Caco-2 (cell line): Measurements from ENCODE around the gene EVA1C. TPM values are rescaled to one million over a fixed set of nuclear protein-coding genes. Genes with fewer than 3 reads are reported as not detected.

ENCODE experiments used
- BruUV-seq: library from RNA; stranded (reverse); fragments of 400-500 nt; replicated peaks from 2 replicates; lab custom pipeline; 2021; lab: Mats Ljungman, UMichigan
- CTCF ChIA-PET: fragments of 300-600 bp; sonication (Branson Sonifier 250); formaldehyde crosslinking; loops from one replicate; lab custom pipeline; 2022; ENCODE audit warnings: antibody characterized with exemption; lab: Charles Lee
- POLR2A ChIA-PET: fragments of 300-600 bp; sonication (Branson Sonifier 250); formaldehyde crosslinking; loops from one replicate; lab custom pipeline; 2022; ENCODE audit warnings: antibody characterized with exemption; lab: Charles Lee
- DNase-seq, 2 experiments: peaks; one replicate each; pipeline versions ENCODE4 v3.0.0 to v3.0.0-alpha.2; 2020 to 2022
- H3K27me3 ChIP-seq: replicated peaks from 2 replicates; pipeline ENCODE4 v1.6.0; 2011; ENCODE audit warnings: low read length; ENCODE audit not compliant: control insufficient read depth, insufficient read depth
- H3K36me3 ChIP-seq: 2 replicates; pipeline ENCODE4 v1.5.1; 2011; ENCODE audit warnings: low read length; ENCODE audit not compliant: control insufficient read depth, insufficient read depth
- H3K4me1 ChIP-seq: fragments of 250-450 bp; sonication (Bioruptor Pico); 2 replicates; pipeline ENCODE4 v1.5.1; 2020; ENCODE audit warnings: mild to moderate bottlenecking
- H3K4me3 ChIP-seq: 2 replicates; pipeline ENCODE4 v1.5.1; 2011; ENCODE audit warnings: low read depth, mild to moderate bottlenecking, control low read depth, low read length
- H3K9me3 ChIP-seq: fragments of 250-450 bp; sonication (Bioruptor Pico); 2 replicates; pipeline ENCODE4 v1.5.1; 2020; ENCODE audit warnings: mild to moderate bottlenecking, moderate library complexity
- H3K27ac Mint-ChIP-seq: one replicate; pipeline ENCODE4 v1.8.0; 2022; ENCODE audit warnings: mixed read lengths; ENCODE audit not compliant: unreplicated experiment
- H3K27me3 Mint-ChIP-seq: one replicate; pipeline ENCODE4 v1.8.0; 2022; ENCODE audit warnings: mixed read lengths; ENCODE audit not compliant: insufficient read depth, unreplicated experiment
- H3K36me3 Mint-ChIP-seq: one replicate; pipeline ENCODE4 v1.8.0; 2022; ENCODE audit warnings: mild to moderate bottlenecking, mixed read lengths; ENCODE audit not compliant: insufficient read depth, unreplicated experiment
- H3K4me1 Mint-ChIP-seq: one replicate; pipeline ENCODE4 v1.8.0; 2022; ENCODE audit warnings: low read depth, mixed read lengths; ENCODE audit not compliant: unreplicated experiment
- H3K4me3 Mint-ChIP-seq: one replicate; pipeline ENCODE4 v1.8.0; 2022; ENCODE audit warnings: mild to moderate bottlenecking, moderate library complexity, mixed read lengths; ENCODE audit not compliant: unreplicated experiment
- H3K9me3 Mint-ChIP-seq: one replicate; pipeline ENCODE4 v1.8.0; 2022; ENCODE audit warnings: mixed read lengths; ENCODE audit not compliant: unreplicated experiment
- intact Hi-C: fragments of 100-400 bp; cut with micrococcal nuclease; formaldehyde crosslinking; loops from one replicate; pipeline ENCODE4 v1.10.0; 2022; ENCODE audit not compliant: unreplicated experiment
- total RNA-seq: library from RNA; stranded (reverse); gene quantifications from 2 replicates; pipeline ENCODE4 v1.2.3, GENCODE V29; 2022
- TF ChIP-seq, protein P1 (sequence below), 2 experiments: fragments of 200-600 bp in 1 of 2; IDR thresholded peaks; 1 replicate in 1 of 2; 2 replicates in 1 of 2; pipeline versions ENCODE4 v1.5.1 to v1.8.0; 2011 to 2022; ENCODE audit warnings: antibody characterized with exemption in 1 of 2, control low read depth in 1 of 2, inconsistent platforms in 1 of 2, low read depth in 1 of 2, low read length in 1 of 2, mild to moderate bottlenecking in 1 of 2, moderate library complexity in 1 of 2; ENCODE audit not compliant: insufficient read depth in 1 of 2, severe bottlenecking in 1 of 2, unreplicated experiment in 1 of 2

The EVA1C gene
- total RNA-seq, 1 experiment from 2014 or later: not detected

DNA sequence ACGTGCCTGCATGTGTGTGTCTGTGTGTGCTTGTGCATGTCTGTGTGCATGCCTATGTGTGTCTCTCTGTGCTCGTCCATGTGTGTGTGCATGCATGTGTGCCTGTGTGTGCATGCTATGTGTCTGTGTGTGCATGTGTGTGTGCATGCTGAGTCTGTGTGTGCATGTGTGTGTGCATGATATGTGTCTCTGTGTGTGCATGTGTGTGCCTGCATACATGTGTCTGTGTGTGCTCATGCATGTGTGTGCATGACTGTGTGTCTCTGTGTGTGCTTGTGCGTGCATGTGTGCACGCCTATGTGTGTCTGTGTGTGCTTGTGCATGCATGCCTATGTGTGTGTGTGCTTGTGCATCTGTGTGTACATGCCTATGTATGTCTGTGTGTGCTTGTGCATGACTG is 120.5 kb downstream of the EVA1C start:
- H3K27me3 Mint-ChIP-seq: peaks cover 9% of the 10 kb centered on the region
- H3K4me3 Mint-ChIP-seq: no peak overlapping the region
- no peaks in the 10 kb centered on the region for H3K36me3 Mint-ChIP-seq
- H3K4me1 Mint-ChIP-seq: no peaks in the 10 kb centered on the region
- H3K36me3 ChIP-seq: no peaks in the 10 kb centered on the region
- BruUV-seq: no TSS peak
- ChIA-PET POLR2A (no interaction called here), CTCF (no interaction called here)
- H3K4me3 ChIP-seq: no peak overlapping the region
- H3K9me3 ChIP-seq: no peaks in the 10 kb centered on the region
- H3K9me3 Mint-ChIP-seq: no peaks in the 10 kb centered on the region
- DNase-seq: no peak
- H3K27ac Mint-ChIP-seq: no peak overlapping the region
- no peaks in the 10 kb centered on the region for H3K27me3 ChIP-seq
- no peaks in the 10 kb centered on the region for H3K4me1 ChIP-seq
- TF ChIP-seq, protein P1, sequence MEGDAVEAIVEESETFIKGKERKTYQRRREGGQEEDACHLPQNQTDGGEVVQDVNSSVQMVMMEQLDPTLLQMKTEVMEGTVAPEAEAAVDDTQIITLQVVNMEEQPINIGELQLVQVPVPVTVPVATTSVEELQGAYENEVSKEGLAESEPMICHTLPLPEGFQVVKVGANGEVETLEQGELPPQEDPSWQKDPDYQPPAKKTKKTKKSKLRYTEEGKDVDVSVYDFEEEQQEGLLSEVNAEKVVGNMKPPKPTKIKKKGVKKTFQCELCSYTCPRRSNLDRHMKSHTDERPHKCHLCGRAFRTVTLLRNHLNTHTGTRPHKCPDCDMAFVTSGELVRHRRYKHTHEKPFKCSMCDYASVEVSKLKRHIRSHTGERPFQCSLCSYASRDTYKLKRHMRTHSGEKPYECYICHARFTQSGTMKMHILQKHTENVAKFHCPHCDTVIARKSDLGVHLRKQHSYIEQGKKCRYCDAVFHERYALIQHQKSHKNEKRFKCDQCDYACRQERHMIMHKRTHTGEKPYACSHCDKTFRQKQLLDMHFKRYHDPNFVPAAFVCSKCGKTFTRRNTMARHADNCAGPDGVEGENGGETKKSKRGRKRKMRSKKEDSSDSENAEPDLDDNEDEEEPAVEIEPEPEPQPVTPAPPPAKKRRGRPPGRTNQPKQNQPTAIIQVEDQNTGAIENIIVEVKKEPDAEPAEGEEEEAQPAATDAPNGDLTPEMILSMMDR (IDR thresholded peaks at IDR 0.05; ENCODE audit: insufficient read depth in 1 of 2, low read depth in 1 of 2, low read length in 1 of 2, severe bottlenecking in 1 of 2, unreplicated experiment in 1 of 2): no peak
- intact Hi-C loops: no loop called here

DNA sequence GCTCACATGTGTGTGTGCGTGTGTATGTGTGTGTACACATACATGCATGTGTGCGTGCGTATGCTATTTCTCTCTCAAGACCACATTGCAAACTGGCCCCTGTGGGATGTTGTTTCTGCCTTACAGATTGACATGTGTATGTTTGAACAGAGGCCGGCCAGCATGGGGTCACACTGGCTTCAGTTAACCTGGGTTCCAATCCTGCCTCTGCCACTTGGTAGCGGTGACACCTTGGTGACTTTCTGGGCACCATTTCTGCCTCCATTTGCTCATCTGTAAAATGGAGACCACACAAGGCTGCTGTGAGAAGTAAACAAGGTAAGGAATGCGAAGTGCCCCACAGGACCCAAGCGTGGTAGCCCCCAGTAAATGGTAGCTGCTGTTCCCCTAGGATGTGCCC is 121.1 kb downstream of the EVA1C start:
- Mint-ChIP-seq H3K4me3 (no peak overlapping the region), H3K4me1 (no peaks in the 10 kb centered on the region), H3K27ac (no peak overlapping the region), H3K36me3 (no peaks in the 10 kb centered on the region), H3K9me3 (no peaks in the 10 kb centered on the region), H3K27me3 (peaks cover 13% of the 10 kb centered on the region)
- TF ChIP-seq, protein P1 (IDR thresholded peaks at IDR 0.05; ENCODE audit: insufficient read depth in 1 of 2, low read depth in 1 of 2, low read length in 1 of 2, severe bottlenecking in 1 of 2, unreplicated experiment in 1 of 2): no peak
- intact Hi-C loops: no loop called here
- CTCF ChIA-PET: no interaction called here
- H3K27me3 ChIP-seq: no peaks in the 10 kb centered on the region
- no peaks in the 10 kb centered on the region for H3K36me3 ChIP-seq
- H3K4me3 ChIP-seq: no peak overlapping the region
- no peaks in the 10 kb centered on the region for H3K4me1 ChIP-seq
- no TSS peak for BruUV-seq
- no peak for DNase-seq
- H3K9me3 ChIP-seq: no peaks in the 10 kb centered on the region
- POLR2A ChIA-PET: no interaction called here

DNA sequence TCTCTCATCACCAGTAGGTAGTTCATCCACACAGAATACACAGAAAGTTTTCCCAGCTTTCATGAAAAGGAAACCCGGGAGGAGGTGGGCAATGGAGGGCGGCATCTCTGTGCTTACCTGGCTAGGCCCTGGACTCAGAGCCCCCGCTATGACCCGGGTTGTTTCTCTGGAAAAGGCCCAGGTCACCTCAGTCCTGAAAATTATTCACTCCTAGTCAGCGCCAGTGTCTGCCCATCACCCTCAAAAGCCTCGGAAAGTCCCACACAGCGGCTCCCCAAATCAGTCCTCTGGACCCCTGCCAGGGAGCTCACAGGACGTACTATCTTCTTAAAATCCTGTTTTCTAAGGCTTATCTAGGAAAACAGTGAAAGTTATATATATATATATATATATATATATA is 121.6 kb downstream of the EVA1C start:
- H3K4me1 ChIP-seq: no peaks in the 10 kb centered on the region
- H3K4me3 Mint-ChIP-seq: no peak overlapping the region
- ChIA-PET CTCF (no interaction called here), POLR2A (no interaction called here)
- TF ChIP-seq, protein P1 (IDR thresholded peaks at IDR 0.05; ENCODE audit: insufficient read depth in 1 of 2, low read depth in 1 of 2, low read length in 1 of 2, severe bottlenecking in 1 of 2, unreplicated experiment in 1 of 2): no peak
- H3K4me1 Mint-ChIP-seq: no peaks in the 10 kb centered on the region
- H3K9me3 Mint-ChIP-seq: no peaks in the 10 kb centered on the region
- no peaks in the 10 kb centered on the region for H3K36me3 ChIP-seq
- intact Hi-C loops: no loop called here
- no peak overlapping the region for H3K4me3 ChIP-seq
- no peak for DNase-seq
- no TSS peak for BruUV-seq
- peaks cover 17% of the 10 kb centered on the region for H3K27me3 Mint-ChIP-seq
- no peak overlapping the region for H3K27ac Mint-ChIP-seq
- H3K27me3 ChIP-seq: no peaks in the 10 kb centered on the region
- no peaks in the 10 kb centered on the region for H3K9me3 ChIP-seq
- H3K36me3 Mint-ChIP-seq: no peaks in the 10 kb centered on the region
